HUES64 (cell line): ENCODE results near the gene RAMACL.
"Not testable (repeated sequence)": the region's sequence is repeated elsewhere in the genome, so short reads cannot be mapped to it uniquely, and the experiment has no call there.

Experiments used
- H3K27ac ChIP-seq: 2 replicates; pipeline ENCODE4 v1.7.0; 2013; ENCODE audit warnings: low read depth, low read length, inconsistent platforms
- H3K27me3 ChIP-seq: 2 replicates; pipeline ENCODE4 v1.6.1; 2013; ENCODE audit warnings: mild to moderate bottlenecking, low read length; ENCODE audit not compliant: insufficient read depth
- H3K36me3 ChIP-seq: 2 replicates; pipeline ENCODE4 v1.6.1; 2013; ENCODE audit warnings: mild to moderate bottlenecking, low read length; ENCODE audit not compliant: insufficient read depth
- H3K4me1 ChIP-seq: 2 replicates; pipeline ENCODE4 v1.6.1; 2013; ENCODE audit warnings: mild to moderate bottlenecking, low read length, moderate library complexity; ENCODE audit not compliant: insufficient read depth
- H3K4me3 ChIP-seq: 2 replicates; pipeline ENCODE4 v1.5.1; 2013; ENCODE audit warnings: mild to moderate bottlenecking, low read length, moderate library complexity
- H3K9ac ChIP-seq: 2 replicates; pipeline ENCODE4 v1.6.1; 2013; ENCODE audit warnings: mild to moderate bottlenecking, low read depth, low read length
- H3K9me3 ChIP-seq: 2 replicates; pipeline ENCODE4 v1.6.1; 2013; ENCODE audit warnings: low read depth, low read length; ENCODE audit not compliant: insufficient read depth
- WGBS: fragments of 150-250, 120-280 bp; methylation state at CpG from one replicate; pipeline ENCODE4 v1.1.7; 2013; ENCODE audit warnings: missing lambda C conversion rate; 5-methylcytosine and 5-hydroxymethylcytosine counted together

The RAMACL gene

DNA sequence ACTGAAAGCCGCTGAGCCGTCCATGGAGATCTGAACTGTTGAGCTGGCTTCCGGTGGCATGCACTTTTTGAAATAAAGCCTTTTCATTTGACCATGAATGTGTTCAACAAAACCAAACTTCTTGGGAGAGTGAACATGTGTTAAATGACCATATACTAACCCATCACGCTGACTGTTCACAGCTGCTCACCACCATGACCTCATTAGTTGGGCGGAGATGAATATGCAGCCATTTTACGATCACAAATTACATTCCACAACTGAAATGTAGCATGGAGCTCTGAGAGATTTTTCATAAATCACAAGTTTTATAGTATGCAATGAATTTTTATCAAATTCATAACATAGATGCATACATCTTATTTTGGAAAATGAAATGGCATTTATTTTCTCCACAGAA lies 4.2 kb downstream of the RAMACL start:
- Histone ChIP-seq H3K9ac (no peak overlapping the region), H3K9me3 (no peaks in the 10 kb centered on the region), H3K4me1 (peaks cover 9% of the 10 kb centered on the region; the same call in 1 of the 2 replicates), H3K27ac (no peak overlapping the region), H3K4me3 (no peak overlapping the region), H3K36me3 (no peaks in the 10 kb centered on the region), H3K27me3 (no peaks in the 10 kb centered on the region)
- WGBS = 95% methylated on average over 6 of the region's 6 CpGs

- H3K36me3 ChIP-seq, H3K4me3 ChIP-seq, H3K4me1 ChIP-seq, H3K27ac ChIP-seq, H3K9ac ChIP-seq, H3K27me3 ChIP-seq, H3K9me3 ChIP-seq: not testable (repeated sequence)
- 95% methylated on average over 8 of the region's 8 CpGs for WGBS
These were observed 4.7 kb downstream of the RAMACL start for GRCh38 chr6:166581801-166582200.

GRCh38 chr6:166581091-166581511 lies 5.4 kb downstream of the RAMACL start:
- Histone ChIP-seq H3K9me3 (no peaks in the 10 kb centered on the region), H3K27me3 (no peaks in the 10 kb centered on the region), H3K27ac (no peak overlapping the region), H3K9ac (no peak overlapping the region), H3K4me1 (0 out of 2 replicates have a peak, but pooled peaks cover 5% of the 10 kb centered on the region), H3K4me3 (no peak overlapping the region), H3K36me3 (no peaks in the 10 kb centered on the region)
- WGBS = 91% methylated on average over 11 of the region's 11 CpGs

GRCh38 chr6:166580076-166581050 lies 6.1 kb downstream of the RAMACL start:
- H3K4me1 ChIP-seq = 0 out of 2 replicates have a peak, but pooled peaks cover 5% of the 10 kb centered on the region
- H3K9me3 ChIP-seq = no peaks in the 10 kb centered on the region
- no peaks in the 10 kb centered on the region for H3K36me3 ChIP-seq
- H3K4me3 ChIP-seq = no peak overlapping the region
- WGBS = 94% methylated on average over 17 of the region's 17 CpGs
- no peaks in the 10 kb centered on the region for H3K27me3 ChIP-seq
- H3K9ac ChIP-seq = no peak overlapping the region
- H3K27ac ChIP-seq = no peak overlapping the region

DNA sequence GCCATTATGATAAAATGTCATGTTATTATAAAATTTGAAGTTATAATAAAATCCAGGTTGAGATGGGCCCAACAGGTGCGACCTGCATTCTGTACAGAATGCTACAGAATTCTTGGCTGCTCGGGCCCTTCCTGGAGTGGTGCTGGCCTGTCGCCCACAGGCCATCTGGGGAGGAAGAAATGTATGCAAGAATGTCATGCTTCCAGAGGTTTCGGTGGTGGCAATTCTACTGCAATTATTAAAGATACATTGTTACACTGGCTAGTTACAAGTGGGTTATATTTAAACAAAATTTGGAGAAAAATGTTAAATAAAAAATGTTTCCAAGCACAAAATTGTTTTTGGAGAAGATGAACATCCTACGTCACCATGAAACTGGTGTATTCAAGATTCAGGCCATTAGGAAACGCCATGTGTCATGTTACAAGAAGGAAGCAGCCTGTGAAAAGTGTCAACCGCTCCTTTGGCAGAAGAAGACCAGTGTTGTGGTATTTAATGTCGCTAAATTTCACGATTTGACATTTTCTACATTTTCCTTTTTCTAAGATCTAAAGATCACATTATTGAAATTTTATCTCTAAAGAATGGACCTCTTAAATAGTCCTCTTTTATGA lies 7.1 kb downstream of the RAMACL start:
- Histone ChIP-seq H3K27ac (no peak overlapping the region), H3K9ac (no peak overlapping the region), H3K27me3 (no peaks in the 10 kb centered on the region), H3K36me3 (no peaks in the 10 kb centered on the region), H3K9me3 (no peaks in the 10 kb centered on the region), H3K4me3 (no peak overlapping the region), H3K4me1 (0 out of 2 replicates have a peak, but pooled peaks cover 5% of the 10 kb centered on the region)
- WGBS = 91% methylated on average over 9 of the region's 9 CpGs

DNA sequence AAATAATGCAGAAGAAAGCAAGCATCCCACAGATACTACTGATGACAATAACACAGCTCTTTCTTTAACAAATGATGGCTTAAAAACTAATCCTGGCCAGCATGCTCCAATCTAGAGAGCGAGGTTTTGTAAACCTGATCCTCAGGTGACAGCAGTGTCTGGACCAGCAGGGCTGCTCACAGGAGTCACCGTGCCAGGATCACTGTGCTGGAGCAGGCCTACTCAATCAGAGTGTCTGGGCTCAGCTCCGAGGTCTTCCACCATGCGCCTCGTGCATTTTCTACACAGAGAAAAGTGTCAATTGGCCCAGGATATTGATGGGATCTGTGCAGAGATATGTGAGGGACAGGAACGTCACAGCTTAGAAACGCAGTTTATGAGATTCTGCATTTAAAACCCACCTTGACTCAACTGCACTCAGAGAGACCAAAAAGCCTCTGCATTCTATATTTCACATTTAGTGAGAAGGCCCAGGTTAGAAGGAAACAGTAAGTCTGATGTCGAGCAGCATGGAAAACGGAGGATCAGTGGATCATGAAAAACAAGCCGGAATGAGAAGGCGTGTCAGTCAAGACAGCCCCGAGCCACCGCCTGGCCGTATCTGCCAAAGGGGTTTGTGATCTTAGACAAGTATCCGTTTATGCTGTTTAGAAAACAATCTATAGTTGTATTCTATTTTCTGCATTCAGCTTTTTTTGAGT lies 7.8 kb downstream of the RAMACL start:
- Histone ChIP-seq H3K9me3 (no peaks in the 10 kb centered on the region), H3K9ac (no peak overlapping the region), H3K4me3 (no peak overlapping the region), H3K27me3 (no peaks in the 10 kb centered on the region), H3K36me3 (no peaks in the 10 kb centered on the region), H3K4me1 (no peaks in the 10 kb centered on the region), H3K27ac (no peak overlapping the region)
- WGBS = 93% methylated on average over 15 of the region's 15 CpGs

DNA sequence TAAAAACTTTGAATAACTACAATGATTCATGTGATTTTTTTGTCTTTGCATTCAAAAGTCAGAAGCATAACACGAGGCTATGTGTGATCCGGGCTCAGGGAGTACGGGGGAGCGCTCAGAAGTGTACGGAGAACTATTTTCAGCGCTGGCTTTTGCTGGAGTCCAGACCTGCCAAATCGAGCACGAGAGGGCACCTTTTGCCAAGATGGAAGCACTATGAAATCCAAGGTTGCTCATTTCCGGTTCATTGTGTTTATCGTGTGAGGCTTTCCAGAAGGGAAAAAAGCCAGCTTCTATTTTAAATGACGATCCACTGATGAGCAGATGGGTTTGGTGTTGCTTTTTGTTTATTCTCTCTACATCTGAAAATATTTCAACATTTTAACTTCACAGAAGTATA lies 11.3 kb downstream of the RAMACL start:
- no peaks in the 10 kb centered on the region for H3K27me3 ChIP-seq
- no peaks in the 10 kb centered on the region for H3K9me3 ChIP-seq
- H3K27ac ChIP-seq = no peak overlapping the region
- H3K36me3 ChIP-seq = no peaks in the 10 kb centered on the region
- peaks cover 12% of the 10 kb centered on the region for H3K4me1 ChIP-seq
- no peak overlapping the region for H3K4me3 ChIP-seq
- no peak overlapping the region for H3K9ac ChIP-seq
- 96% methylated on average over 11 of the region's 11 CpGs for WGBS

DNA sequence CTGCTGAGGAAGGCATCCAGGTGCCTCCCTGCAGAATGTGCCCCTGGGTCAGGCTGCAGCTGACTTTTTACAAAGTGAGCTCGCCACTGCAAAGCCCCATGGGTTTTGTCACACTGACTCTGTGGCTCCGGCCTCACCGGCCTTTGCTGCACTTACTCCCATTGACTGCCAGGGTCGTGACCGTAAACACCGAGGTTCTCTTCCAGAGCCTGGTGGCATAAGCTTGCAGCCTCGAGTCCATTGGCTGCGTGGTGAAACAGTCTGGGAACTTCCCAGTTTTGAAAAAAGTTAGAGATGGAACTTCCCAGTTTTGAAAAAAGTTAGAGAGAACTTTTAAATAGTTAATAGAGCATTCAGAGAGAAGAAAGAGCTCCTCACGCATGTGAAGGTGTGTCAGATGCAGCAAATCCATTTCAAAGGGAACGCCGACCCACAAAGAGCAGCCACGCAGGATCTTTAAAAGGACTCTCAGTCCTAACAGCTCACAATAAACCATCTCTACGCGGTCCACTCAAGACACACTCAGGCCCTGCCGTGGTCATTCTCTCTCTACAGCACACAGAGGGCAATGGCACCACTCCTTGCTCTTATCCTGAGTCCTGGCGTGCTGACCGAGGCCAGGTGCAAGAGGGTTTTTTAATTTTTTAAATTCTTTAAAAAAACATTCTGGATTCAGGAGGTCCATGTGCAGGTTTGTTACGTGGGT lies 12.8 kb downstream of the RAMACL start:
- no peaks in the 10 kb centered on the region for H3K36me3 ChIP-seq
- no peak overlapping the region for H3K4me3 ChIP-seq
- WGBS = 77% methylated on average over 16 of the region's 18 CpGs
- no peak overlapping the region for H3K9ac ChIP-seq
- no peak overlapping the region for H3K27ac ChIP-seq
- no peaks in the 10 kb centered on the region for H3K9me3 ChIP-seq
- peaks cover 12% of the 10 kb centered on the region for H3K4me1 ChIP-seq
- no peaks in the 10 kb centered on the region for H3K27me3 ChIP-seq

- Histone ChIP-seq H3K9me3 (no peaks in the 10 kb centered on the region), H3K27me3 (no peaks in the 10 kb centered on the region), H3K27ac (peak overlapping the region; percentile 63), H3K36me3 (no peaks in the 10 kb centered on the region), H3K4me3 (no peak overlapping the region), H3K4me1 (peaks cover 12% of the 10 kb centered on the region), H3K9ac (no peak overlapping the region)
- WGBS = 56% methylated on average over 18 of the region's 18 CpGs
These were observed 13.9 kb downstream of the RAMACL start for GRCh38 chr6:166572370-166573261.
